ENCODE data around the gene TBX4.
"Not testable (repeated sequence)": the region's sequence is repeated elsewhere in the genome, so short reads cannot be mapped to it uniquely, and the experiment has no call there.

The TBX4 gene

DNA sequence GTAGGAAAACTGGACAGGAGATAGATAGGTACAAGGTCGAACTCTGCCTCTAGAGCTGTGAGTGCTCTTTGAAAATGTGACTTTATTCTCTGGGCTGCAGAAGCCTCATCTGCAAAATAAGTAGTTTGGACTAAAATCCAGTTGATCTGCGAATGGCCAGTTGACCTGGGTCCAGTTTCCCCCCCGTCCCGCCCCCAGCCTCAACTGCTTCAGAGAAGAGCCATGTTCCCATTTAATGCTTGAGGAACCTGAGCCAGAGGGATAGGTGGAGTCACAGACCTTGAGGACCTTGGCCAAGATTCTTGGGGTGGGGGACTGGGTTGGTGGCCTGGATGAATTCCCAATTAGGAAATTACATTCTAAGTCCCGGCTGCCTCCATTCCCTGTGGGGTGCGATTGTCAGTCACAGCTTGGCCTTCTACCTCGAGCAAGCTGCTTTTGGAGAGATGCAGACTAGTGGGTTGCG, 38.5 kb upstream of the TBX4 start:
- no peak for DNase-seq

DNA sequence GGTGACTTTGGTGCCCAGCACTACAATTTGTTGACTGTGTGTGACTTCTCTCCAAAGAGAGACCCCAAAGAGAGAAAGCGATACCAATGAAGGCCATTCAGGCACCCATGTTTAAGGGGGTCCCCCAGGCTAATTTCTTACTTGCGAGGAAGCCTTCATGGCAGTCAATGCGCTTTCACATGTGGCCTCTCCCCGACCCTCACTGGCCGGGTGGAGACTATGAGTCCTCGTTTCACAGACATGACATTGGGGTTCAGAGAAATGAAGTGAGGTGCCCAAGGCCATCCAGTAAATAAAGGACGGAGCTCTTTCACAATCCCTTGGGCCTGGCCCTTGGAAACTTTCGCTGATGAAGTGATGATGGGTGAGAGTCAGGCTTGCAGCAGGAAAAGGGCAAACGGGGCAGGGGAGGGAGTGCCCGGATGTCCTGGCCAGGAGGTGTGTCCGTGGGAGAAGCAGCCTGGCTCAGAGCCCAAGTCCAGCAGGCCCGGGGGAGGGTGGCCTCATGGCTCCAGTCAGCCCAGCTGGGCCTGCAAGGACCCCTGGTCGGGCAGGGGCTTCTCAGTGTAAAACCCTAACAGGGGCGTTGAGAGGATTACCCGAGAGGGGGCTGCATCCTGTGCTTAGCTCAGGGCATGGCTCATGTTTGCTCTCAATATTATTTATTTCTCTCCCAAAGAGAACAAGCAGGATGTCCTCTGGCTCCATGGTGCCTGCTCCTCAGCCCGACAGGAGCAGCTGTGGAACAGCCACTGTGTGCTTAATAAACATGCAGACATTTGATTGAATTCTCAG, 37.9 kb upstream of the TBX4 start:
- no peak for DNase-seq

DNA sequence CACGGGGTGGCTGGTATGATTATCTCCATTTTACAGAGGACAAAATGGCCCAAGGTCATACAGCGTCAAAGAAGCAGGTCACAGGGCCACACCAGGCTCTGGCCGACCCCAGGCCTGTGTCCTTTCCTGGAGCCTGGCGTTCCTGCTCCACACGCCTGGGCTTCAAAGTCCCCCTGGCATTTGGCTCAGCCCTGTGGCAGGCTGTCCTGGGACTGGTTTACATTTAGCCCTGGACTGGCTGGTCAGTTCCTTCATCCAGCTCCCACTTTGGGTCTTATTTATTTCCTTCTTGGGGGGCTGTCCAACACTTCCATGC, 37.3 kb upstream of the TBX4 start:
- DNase-seq: no peak

DNA sequence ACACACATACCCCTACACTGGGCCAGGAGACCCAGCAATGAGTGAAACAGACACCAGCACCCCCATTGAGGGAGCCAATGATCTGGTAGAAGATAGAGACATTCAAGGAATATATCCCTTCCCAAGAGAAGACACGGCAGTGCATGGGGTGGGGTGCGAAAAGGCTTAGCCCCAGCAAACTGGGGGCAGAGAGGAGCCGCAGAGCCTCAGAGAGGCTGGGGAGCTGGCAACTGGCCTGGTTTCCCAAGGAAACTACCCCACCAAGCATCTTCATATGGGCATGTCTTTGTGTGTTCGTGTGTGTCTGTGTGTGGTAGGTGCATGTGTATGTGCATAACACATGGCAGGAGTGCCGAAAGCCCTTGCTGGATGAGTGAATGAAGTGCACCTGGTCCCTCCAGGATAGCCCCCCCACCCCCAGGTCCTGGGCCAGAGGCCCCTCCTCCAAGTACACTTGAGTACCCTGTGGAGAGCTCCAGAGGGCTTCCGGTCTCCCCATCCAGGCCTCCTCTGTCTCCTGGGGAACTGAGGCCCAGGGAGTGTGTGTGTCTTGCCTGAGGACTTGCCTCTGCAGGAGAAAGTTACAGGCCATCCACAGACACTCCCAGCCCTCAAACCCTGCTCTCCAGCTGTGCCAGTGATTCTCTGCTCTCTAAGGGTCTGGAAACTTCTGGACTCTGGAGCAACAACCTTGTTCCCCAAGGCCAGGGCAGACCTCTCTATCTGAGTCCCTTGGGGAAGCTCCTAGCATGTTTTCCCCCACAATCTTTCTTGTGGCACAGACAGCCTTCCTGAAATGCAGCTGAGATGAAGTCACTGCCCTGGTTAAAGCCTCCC, 36.6 kb upstream of the TBX4 start:
- no peak for DNase-seq

DNA sequence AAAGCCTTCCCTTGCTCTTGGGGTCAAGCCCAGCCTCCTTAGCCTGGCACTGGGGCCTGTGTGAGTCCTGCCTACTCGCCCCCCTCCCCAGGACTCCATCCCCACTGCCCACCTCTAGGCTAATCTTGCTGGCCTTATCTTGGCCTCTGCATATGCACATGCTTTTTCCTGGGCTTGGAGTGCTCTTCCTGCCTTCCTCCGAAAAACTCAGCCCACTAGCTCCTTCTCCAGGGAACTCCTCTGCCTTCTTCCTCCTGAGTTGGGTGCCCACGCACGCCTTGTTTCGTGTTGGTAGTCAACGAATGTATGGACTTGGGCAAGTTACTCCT, 36.0 kb upstream of the TBX4 start:
- DNase-seq: no peak

- peak; percentile 97 for DNase-seq
Observed at GRCh38 chr17:61416540-61417363, 35.5 kb upstream of the TBX4 start.

DNA sequence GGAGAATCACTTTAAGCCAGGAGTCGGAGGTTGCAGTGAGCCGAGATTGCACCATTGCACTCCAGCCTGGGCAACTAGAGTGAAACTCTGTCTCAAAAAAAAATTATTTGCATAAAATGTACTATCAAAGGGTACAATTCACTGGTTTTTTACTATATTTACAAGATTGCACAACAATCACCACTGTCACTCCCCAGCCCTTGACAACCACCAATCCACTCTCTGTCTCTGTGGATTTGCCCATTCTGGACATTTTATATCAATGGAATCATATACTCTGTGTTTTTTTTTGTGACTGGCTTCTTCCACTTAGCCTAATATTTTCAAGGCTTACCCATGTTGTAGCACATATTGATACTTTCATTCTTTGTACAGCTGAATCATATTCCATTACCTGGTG, 33.8 kb upstream of the TBX4 start:
- no peak for DNase-seq

- DNase-seq: no peak
Observed at GRCh38 chr17:61419496-61420046, 32.7 kb upstream of the TBX4 start.

- DNase-seq: peak; percentile 70
Observed at GRCh38 chr17:61420052-61420451, 32.2 kb upstream of the TBX4 start.

DNA sequence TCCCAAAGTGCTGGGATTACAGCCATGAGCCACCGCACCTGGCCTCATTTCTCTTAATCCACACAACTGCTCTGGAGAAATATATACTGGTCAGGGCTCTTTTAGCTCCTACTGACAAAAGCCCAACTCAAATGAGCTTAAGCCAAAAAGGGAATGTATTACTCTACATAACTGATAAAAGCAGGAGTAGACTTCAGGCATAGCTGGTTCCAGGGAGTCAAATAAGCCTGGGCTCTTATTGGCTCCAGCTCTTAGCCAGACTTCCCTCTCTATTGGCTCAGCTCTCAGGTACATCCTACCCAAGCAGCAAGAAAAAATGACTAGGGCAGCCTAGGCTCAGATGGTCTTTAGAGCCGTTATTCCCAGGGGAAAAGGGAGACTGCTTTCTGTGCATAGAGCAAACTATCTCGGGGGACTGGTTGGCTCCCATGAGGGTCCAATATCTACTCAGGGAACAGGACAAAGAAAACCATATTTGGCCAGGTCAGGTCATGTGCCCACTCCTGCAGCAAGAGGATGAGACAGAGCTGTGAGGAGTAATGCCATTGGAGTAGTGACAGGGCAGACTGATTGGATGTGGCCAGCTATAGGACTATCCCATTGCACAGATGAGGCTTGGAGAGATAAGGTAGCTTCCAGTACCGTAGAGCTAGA, 31.4 kb upstream of the TBX4 start:
- peak; percentile 67 for DNase-seq

- no peak for DNase-seq
Observed at GRCh38 chr17:61421460-61421859, 30.8 kb upstream of the TBX4 start.

- peak; percentile 71 for DNase-seq
Observed at GRCh38 chr17:61422116-61422799, 30.0 kb upstream of the TBX4 start.

DNA sequence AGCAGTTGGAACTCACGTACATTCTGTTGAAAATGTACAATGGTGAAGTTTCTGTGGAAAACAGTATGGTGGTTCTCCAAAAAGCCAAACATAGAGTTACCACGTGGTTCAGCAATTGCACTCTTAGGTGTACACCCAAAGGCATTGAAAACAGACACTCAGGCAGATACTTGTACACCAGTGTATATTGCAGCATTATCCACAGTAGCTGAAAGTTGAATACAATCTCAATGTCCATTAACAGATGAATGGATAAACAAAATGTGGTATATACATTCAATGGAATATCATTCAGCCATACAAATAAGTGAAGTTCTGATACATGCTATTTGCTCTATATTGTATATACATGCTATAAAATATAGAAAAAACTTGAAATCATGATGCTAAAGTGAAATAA, 29.4 kb upstream of the TBX4 start:
- no peak for DNase-seq

- DNase-seq: no peak
Observed at GRCh38 chr17:61423967-61424649, 28.1 kb upstream of the TBX4 start.

DNA sequence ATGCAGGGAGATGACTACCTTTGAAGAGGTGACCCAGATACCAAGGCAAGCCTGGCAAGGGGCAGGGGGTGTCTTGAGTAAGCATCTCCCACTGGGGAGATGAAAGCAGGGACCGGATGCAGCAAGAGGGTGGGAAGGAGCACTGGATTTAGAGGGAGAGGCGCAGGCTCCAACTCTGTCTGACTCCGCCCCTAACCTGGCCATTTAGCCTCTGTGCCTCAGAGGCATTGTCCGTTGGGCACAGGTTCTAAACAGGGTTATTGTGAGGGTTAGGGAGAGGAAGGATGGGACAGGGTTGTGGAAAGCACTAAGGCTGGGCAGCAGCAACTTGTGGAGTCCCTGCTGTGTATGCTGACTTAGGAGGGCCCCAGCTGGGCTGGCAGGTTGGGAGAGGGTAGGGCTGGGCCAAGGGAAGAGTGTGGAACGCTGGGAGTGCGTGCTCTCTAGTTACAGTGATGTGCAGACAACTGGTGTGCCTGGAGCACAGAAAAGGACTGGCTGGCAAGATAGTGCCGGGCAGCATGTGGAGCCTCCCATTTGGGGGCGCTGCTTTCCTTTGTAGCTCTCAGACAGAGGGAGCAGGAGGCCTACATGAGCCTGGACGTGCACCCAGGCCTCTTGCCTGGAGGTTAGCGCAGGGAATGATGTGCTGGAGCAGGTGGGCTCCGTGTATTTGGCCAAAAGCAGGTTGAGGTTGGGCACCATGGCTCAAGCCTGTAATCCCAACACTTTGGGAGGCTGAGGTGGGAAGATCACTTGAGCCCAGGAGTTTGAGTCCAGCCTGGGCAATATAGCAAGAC, 26.3 kb upstream of the TBX4 start:
- DNase-seq: peak; percentile 44

- DNase-seq: no peak
Observed at GRCh38 chr17:61426482-61427304, 25.5 kb upstream of the TBX4 start.

DNA sequence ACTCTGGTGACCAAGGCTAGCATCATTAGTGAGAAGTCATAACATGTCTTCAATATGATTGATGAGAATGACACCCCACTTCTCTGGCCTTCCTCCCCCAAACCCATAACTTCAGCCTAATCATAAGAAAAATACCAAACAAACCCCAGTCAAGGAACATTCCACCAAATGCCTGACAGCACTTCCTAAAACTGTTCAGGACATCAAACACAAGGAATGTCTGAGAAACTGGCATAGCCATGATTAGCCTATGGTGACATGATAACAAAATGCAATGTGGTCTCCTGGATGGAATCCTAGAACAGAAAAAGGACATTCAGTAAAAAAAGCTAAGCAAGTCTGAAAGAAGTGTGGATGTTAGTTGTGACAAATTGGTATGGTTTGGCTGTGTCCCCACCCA, 24.7 kb upstream of the TBX4 start:
- no peak for DNase-seq

DNA sequence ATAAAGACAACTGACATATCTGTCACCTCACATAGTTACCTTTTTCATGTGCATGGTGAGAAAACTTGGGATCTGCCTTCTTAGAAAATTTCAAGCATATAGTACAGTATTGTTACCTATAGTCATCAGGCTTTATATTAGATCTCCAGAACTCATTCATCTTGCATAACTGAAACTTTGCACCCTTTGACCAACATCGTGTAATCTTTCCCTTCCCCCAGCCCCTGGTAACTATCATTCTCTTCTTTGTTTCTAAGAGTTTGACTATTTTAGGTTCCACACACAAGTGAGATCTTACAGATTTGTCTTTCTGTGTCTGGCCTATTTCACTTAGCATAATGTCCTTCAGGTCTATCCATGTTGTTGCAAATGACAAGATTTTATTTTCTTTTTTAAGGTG, 22.9 kb upstream of the TBX4 start:
- DNase-seq: no peak

DNA sequence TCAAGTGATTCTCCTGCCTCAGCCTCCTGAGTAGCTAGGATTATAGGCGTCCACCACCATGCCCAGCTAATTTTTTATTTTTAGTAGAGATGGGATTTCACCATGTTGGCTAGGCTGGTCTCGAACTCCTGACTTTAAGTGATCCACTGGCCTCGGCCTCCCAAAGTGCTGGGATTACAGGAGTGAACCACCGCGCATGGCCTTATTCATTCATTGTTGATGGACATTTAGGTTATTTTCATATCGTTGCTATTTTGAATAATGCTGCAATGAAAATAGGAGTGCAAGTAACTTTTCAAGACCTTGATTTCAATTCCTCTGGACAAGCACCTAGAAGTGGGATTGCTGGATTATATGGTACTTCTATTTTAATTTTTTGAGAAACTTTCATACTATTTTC, 22.4 kb upstream of the TBX4 start:
- not testable (repeated sequence) for DNase-seq

All from NCI-H82 (cell line).